ENCODE data around the gene TLK2. TPM values are rescaled to one million over a fixed set of nuclear protein-coding genes. Genes with fewer than 3 reads are reported as not detected.
A peak's percentile ranks its signal among the peaks of the same experiment; 100 is the strongest.
"Not testable (repeated sequence)": the region's sequence is repeated elsewhere in the genome, so short reads cannot be mapped to it uniquely, and the experiment has no call there.

The TLK2 gene
- total RNA-seq (2014; rRNA removed; shearing (Covaris generic)) = 56.7 and 65.7 TPM in 2 replicates

- peak; percentile 53 for DNase-seq (ENCODE audit: low spot score)
Measured at GRCh38 chr17:62478424-62478879, at the start of gene TLK2. TSS of gene TLK2 (plus strand) at chr17:62478825. CDS start at chr17:62481126, 2,301 bp downstream.

- DNase-seq (ENCODE audit: low spot score) = not testable (repeated sequence)
Measured at GRCh38 chr17:62435251-62435650, 43.4 kb upstream of the TLK2 start.

DNA sequence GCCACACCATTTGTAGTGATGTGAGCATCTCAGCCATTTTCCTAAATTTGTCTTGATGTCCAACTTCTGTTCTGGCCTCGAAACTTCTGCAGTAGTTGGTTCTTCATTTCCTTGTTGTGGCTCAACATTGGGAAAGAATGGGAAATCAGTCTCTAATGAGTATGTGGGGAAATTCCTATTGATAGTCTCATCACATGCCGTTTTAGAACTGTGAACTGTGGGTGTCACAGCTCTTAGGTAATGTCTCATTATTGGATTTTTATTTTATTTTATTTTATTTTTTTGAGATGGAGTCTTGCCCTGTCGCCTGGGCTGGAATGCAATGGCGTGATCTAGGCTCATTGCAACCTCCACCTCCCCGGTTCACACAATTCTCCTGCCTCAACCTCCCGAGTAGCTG is 37.4 kb upstream of the TLK2 start:
- not testable (repeated sequence) for DNase-seq (ENCODE audit: low spot score)

GRCh38 chr17:62444063-62444462 is 34.6 kb upstream of the TLK2 start:
- no peak for DNase-seq (ENCODE audit: low spot score)

GRCh38 chr17:62445791-62446190 is 32.8 kb upstream of the TLK2 start:
- DNase-seq (ENCODE audit: low spot score) = not testable (repeated sequence)

DNA sequence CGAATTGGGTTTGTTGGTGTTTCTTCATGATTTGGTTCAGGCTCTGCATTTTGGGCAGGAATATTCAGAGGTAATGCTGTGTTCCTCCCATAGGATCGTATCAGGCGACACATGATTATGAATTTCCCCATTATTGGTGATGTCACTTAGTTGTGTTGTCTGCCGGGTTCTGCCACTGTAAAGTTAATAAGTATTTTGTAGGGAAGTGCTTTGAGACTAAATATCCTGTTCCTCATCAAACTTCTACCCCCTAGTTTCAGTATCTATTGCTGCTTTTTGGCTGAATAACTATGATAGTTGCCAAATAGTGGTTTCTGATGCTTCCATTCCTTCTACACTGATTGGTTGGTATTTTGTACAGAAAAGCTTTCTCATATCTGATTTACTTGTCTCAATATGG is 26.4 kb upstream of the TLK2 start:
- DNase-seq (ENCODE audit: low spot score) = not testable (repeated sequence)

DNA sequence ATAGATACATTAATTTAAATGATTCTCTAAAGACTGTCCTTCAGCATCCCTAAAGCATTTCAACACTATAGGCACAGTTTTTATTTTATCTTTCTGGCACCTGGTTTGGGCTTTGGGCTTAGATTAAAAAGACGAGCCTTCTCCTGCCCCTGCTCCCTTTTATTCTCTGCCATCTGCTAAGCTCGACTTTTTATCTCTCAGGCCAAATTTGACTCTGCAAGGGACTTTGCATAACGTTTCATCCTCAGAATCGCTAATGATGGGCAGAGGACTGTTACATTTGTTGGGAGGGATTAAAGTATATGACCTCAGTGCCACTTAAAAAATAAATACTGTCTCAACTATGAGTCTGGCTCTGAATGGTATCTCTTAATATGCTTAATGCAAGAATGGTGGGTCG is 25.6 kb upstream of the TLK2 start:
- DNase-seq (ENCODE audit: low spot score) = not testable (repeated sequence)

DNA sequence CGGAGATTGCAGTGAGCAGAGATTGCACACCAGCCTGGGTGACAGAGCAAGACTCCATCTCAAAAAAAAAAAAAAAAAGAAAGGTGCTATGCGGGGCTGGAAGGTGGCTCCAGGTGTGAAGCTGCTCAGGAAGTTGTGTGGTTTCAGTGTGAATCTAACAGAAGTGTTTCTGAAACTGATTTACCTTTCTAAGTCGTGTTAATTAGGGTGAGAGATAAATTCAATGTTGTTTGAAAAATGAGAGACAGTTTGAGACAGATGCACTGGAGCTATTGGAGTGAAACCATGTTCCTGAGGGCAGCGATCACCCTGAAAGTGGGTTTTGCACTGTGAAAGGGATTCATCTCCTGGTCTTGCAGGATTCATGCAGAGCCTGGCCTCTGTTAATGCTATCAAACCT is 25.0 kb upstream of the TLK2 start:
- not testable (repeated sequence) for DNase-seq (ENCODE audit: low spot score)

DNA sequence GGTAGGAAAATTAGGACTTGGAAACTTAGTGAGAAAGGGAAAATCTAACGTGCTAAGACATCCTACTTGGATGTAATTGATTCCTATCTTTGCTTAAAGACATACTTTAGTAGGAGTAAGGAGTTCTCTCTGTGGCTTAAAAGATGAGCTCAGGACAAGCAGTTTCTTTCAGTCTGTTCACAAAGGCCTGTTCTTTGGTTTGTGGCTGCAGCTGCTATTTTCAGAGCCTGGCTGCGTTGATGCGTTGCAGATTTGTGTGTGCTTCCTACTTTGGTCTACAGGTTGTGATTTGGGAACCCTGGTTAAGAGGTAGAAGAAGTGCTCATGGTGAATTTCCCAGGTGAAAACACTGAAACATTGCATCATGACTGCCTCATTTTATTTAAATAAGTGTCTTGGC is 24.5 kb upstream of the TLK2 start:
- DNase-seq (ENCODE audit: low spot score) = not testable (repeated sequence)

DNA sequence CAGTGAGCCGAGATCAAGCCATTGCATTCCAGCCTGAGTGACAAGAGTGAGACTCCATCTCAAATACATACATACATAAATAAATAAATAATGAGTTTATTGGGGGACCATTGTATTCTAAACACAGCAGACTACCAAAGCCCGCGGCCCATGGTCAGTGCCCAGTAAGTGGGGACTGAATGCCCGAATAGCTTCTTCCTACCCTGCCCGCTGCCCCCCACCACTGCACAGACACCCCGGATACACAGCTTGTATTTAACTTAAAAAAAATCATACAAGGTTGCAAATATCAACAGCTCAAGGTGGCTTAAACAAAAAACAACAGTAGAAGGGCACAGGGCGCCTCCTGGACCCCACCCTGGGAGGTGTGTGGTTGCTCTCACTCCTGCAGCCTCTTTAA is 22.6 kb upstream of the TLK2 start:
- no peak for DNase-seq (ENCODE audit: low spot score)

DNA sequence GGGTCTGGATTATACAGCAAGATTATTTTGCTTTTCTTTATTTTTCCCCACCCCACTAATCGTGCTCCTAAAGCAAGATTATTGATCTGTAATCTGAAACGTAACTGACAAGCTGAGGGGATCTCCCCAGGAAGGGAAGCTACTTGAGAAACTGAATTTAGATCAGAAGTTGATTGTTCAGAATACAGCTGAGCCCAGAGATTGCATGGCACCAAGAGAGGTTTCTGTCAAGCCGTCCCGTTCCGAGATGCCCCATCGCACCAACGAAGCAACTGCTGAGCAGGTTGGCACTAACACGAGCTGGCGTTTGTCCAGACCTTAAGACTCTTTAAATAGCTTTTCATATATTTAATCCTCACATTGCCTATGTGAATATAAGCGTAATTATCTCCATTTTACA is 20.1 kb upstream of the TLK2 start:
- DNase-seq (ENCODE audit: low spot score) = not testable (repeated sequence)

DNA sequence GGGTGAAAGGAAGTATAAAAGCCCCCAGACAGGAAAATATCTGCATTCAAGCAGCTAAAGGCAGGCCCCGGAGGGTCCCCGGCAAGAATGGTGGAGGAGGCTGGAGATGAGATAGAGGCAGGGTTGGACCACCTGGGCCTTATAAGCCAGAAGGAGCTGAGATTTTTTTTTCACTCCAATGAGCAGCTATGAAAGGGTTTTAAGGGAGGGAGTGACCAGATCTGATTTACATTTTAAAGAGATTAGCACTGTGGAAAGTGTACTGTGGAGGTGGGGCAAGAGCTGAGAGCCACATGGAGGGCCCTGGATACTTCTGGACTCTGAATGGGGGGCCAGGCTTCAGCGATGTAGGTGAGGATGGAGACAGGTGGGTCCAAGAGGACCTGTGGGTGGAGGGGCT is 14.2 kb upstream of the TLK2 start:
- not testable (repeated sequence) for DNase-seq (ENCODE audit: low spot score)

- DNase-seq (ENCODE audit: low spot score) = not testable (repeated sequence)
Measured at GRCh38 chr17:62465271-62465670, 13.4 kb upstream of the TLK2 start.

GRCh38 chr17:62470666-62471379 is 7.8 kb upstream of the TLK2 start:
- DNase-seq (ENCODE audit: low spot score) = peak; percentile 85

DNA sequence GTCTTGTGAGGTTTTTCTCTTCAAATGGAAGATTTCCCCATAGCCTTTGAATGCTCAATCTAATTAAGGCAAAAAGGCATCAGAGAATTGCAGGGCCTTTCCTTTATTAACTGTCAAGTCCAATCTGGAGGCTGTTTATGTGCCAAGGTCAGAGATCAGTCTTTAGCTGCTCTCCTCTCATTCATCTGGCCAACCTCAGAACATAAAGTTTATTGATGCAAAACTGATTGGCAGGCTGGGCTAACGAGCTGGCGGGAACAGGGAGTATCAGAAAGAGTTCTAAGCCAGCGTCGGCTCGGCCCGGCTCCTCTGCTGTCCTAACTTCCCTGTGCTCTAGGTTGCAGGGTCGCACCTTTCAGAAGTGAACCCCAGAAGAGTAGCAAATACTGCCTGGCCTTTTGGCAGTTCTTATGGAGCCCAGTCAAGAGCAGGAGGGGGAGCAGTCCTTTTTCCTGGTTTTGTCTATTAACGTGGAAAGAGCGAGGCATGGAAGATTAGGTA is 7.2 kb upstream of the TLK2 start:
- not testable (repeated sequence) for DNase-seq (ENCODE audit: low spot score)

- DNase-seq (ENCODE audit: low spot score) = not testable (repeated sequence)
Measured at GRCh38 chr17:62473030-62473982, 5.3 kb upstream of the TLK2 start.

DNA sequence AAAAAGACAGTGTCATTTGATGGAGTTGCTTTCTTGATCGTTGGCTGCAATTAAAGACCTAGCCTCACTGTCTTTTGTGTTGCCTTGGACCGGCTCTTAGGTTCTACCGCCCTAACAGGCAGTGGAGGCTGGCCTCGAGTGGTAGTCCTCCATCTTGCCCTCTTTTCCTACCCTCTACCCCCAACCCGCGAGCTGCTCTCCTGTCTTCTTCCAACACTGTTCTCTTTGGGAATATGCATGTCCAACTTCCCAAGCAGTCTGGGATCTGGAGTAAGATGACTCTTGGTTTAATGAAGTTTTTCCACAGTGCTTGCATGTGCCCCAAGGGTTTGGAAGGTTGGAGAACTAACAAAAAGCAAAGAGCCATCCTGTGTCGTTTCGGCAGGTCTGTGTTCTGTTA is 1.5 kb upstream of the TLK2 start:
- DNase-seq (ENCODE audit: low spot score) = not testable (repeated sequence)

DNA sequence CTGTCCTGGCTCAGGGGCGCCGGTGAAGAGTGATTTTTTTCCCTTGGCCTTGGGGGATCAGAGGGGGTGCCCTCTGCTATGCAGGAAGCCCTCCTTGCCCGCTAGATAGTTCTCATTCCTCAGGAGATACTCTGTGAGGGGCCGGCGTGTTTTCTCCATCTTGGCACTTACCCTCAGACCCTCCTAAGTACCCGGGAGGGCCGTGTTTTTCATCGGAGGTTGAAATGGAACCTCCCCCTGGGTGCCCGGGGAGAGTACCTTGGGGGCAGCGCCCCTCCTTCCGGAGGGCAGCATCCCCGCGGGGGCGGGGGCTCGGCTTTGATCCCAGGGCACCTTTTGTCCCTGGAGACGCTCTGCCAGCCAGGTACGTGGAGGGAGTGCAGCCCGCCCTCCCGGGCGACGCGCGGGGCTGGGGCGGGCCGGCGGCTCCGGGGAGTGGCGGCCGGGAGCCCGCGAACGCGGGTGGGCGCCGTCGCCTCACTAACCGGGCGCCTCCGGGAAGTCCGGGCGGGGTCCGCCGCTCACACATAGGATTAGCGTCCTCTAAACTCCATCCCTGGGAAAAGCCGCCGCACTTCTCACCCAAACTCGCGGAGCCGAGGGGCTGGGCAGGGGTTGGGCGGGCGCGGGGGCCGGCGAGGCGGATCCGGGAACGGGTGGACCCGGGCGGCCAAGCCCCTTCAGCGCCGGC is 762 bp upstream of the TLK2 start:
- DNase-seq (ENCODE audit: low spot score) = not testable (repeated sequence)

- not testable (repeated sequence) for DNase-seq (ENCODE audit: low spot score)
Measured at GRCh38 chr17:62478880-62479638, 434 bp downstream of the TLK2 start.

DNA sequence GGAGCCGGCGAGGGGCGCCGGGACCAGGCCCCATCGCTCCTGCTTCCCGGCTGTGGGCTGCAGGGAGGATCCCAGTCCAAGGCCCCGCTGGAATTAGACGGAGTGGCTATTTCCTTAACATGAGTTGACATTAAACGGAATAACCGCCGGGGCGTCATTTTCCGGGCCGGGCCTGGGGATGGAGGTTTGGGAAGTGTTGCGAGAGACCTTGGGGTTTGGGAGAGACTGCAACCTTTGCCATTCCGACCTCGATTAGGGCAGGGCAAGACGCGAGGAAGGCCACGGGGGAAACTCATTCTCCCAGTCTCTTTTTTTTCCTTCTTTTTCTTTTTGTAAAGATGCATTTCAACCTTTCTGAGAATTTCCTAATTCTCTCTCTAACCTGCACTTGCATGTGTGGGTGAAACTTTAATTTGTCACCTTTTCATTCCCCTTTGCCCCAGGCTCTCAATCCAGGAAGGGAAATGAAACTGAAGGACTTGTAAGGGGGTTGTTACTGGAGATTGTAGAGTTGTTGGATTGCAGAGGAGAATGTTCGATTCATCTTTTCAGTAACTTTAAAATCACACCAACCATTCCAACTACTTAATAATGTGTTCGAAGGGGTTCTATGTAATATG is 1.1 kb downstream of the TLK2 start:
- not testable (repeated sequence) for DNase-seq (ENCODE audit: low spot score)

Measured in A172 (cell line).